Calu3 (cell line): ENCODE measurements around the gene NATD1. TPM values are rescaled to one million over a fixed set of nuclear protein-coding genes. Genes with fewer than 3 reads are reported as not detected.
A peak's percentile ranks its signal among the peaks of the same experiment; 100 is the strongest.

Experiments
- BruUV-seq: library from RNA; stranded (reverse); fragments of 400-500 nt; replicated peaks from 2 replicates; lab custom pipeline; 2021; lab: Mats Ljungman, UMichigan
- CTCF ChIA-PET: fragments of 300-600 bp; sonication (Branson Sonifier 250); formaldehyde crosslinking; loops from one replicate; lab custom pipeline; 2022; ENCODE audit warnings: antibody characterized with exemption; lab: Charles Lee
- DNase-seq: peaks from one replicate; pipeline ENCODE4 v3.0.0; 2022
- H3K27ac Mint-ChIP-seq: one replicate; pipeline ENCODE4 v1.8.0; 2022; ENCODE audit warnings: mixed read lengths; ENCODE audit not compliant: unreplicated experiment
- H3K27me3 Mint-ChIP-seq: one replicate; pipeline ENCODE4 v1.8.0; 2022; ENCODE audit warnings: mixed read lengths; ENCODE audit not compliant: unreplicated experiment
- H3K36me3 Mint-ChIP-seq: one replicate; pipeline ENCODE4 v1.8.0; 2022; ENCODE audit warnings: mild to moderate bottlenecking, moderate library complexity, mixed read lengths; ENCODE audit not compliant: insufficient read depth, unreplicated experiment
- H3K4me1 Mint-ChIP-seq: one replicate; pipeline ENCODE4 v1.8.0; 2022; ENCODE audit warnings: mild to moderate bottlenecking, low read depth, mixed read lengths; ENCODE audit not compliant: unreplicated experiment
- H3K4me3 Mint-ChIP-seq: one replicate; pipeline ENCODE4 v1.8.0; 2022; ENCODE audit warnings: mild to moderate bottlenecking, low read depth, moderate library complexity, mixed read lengths; ENCODE audit not compliant: unreplicated experiment
- H3K9me3 Mint-ChIP-seq: one replicate; pipeline ENCODE4 v1.8.0; 2022; ENCODE audit warnings: low read depth, mixed read lengths; ENCODE audit not compliant: unreplicated experiment
- CTCF ChIP-seq: fragments of 200-600 bp; IDR thresholded peaks from one replicate; pipeline ENCODE4 v1.8.0; 2022; ENCODE audit warnings: antibody characterized with exemption; ENCODE audit not compliant: unreplicated experiment
- intact Hi-C: fragments of 100-400 bp; cut with micrococcal nuclease; formaldehyde crosslinking; loops from one replicate; pipeline ENCODE4 v1.10.0; 2022; ENCODE audit not compliant: unreplicated experiment
- total RNA-seq: library from RNA; stranded (reverse); gene quantifications from 2 replicates; pipeline ENCODE4 v1.2.3, GENCODE V29; 2022

NATD1 gene
- total RNA-seq, 1 experiment from 2014 or later = 1.5 TPM

- peaks cover 35% of the 10 kb centered on the region for H3K36me3 Mint-ChIP-seq
- CTCF ChIA-PET = interaction anchor here (0.8 to 2.0 kb wide), 4 partner anchors 8 to 233 kb away, joined by 3 to 8 read pairs (median 4); no protein-coding TSS in a partner anchor
- H3K27ac Mint-ChIP-seq = peak overlapping the region; percentile 56
- intact Hi-C loops = loop anchor here (1.0 to 10.0 kb wide), 2 partner anchors 171 to 235 kb away; no protein-coding TSS in a partner anchor
- H3K4me1 Mint-ChIP-seq = peaks cover 54% of the 10 kb centered on the region
- no peaks in the 10 kb centered on the region for H3K27me3 Mint-ChIP-seq
- TF ChIP-seq CTCF = peak; percentile 84
- no TSS peak for BruUV-seq
- peak; percentile 87 for DNase-seq
- H3K9me3 Mint-ChIP-seq = no peaks in the 10 kb centered on the region
- H3K4me3 Mint-ChIP-seq = no peak overlapping the region
Observed at GRCh38 chr17:21280081-21280518, 26.9 kb upstream of the NATD1 start.

GRCh38 chr17:21279582-21279981 lies 26.4 kb upstream of the NATD1 start:
- Mint-ChIP-seq H3K4me3 (no peak overlapping the region), H3K9me3 (no peaks in the 10 kb centered on the region), H3K4me1 (peaks cover 54% of the 10 kb centered on the region), H3K36me3 (peaks cover 29% of the 10 kb centered on the region), H3K27ac (peak overlapping the region; percentile 56), H3K27me3 (no peaks in the 10 kb centered on the region)
- intact Hi-C loops = no loop called here
- no peak for TF ChIP-seq CTCF
- DNase-seq = no peak
- no TSS peak for BruUV-seq
- CTCF ChIA-PET = interaction anchor here (0.8 to 2.0 kb wide), 4 partner anchors 9 to 233 kb away, joined by 3 to 8 read pairs (median 4); no protein-coding TSS in a partner anchor

GRCh38 chr17:21279198-21279535 lies 26.0 kb upstream of the NATD1 start:
- BruUV-seq = no TSS peak
- H3K27me3 Mint-ChIP-seq = no peaks in the 10 kb centered on the region
- no peak for DNase-seq
- CTCF ChIA-PET = interaction anchor here (1.5 to 2.0 kb wide), 2 partner anchors 9 to 232 kb away, joined by 3 to 8 read pairs; no protein-coding TSS in a partner anchor
- H3K27ac Mint-ChIP-seq = no peak overlapping the region
- intact Hi-C loops = no loop called here
- no peaks in the 10 kb centered on the region for H3K9me3 Mint-ChIP-seq
- TF ChIP-seq CTCF = no peak
- peaks cover 54% of the 10 kb centered on the region for H3K4me1 Mint-ChIP-seq
- H3K4me3 Mint-ChIP-seq = no peak overlapping the region
- peaks cover 25% of the 10 kb centered on the region for H3K36me3 Mint-ChIP-seq

- H3K27me3 Mint-ChIP-seq = no peaks in the 10 kb centered on the region
- CTCF ChIA-PET = interaction anchor here (1.5 to 2.0 kb wide), 2 partner anchors 9 to 233 kb away, joined by 3 to 8 read pairs; no protein-coding TSS in a partner anchor
- no peak for DNase-seq
Observed at GRCh38 chr17:21278450-21279197, 25.4 kb upstream of the NATD1 start.

More at GRCh38 chr17:21278450-21279197, 25.4 kb upstream of the NATD1 start:
- Mint-ChIP-seq H3K9me3 (no peaks in the 10 kb centered on the region), H3K36me3 (peaks cover 22% of the 10 kb centered on the region), H3K4me3 (no peak overlapping the region), H3K4me1 (peaks cover 54% of the 10 kb centered on the region), H3K27ac (no peak overlapping the region)
- intact Hi-C loops = no loop called here
- no peak for TF ChIP-seq CTCF
- BruUV-seq = no TSS peak
